Heart left ventricle (tissue), 16 donors: Measurements from ENCODE around the gene FGF23. TPM values are rescaled to one million over a fixed set of nuclear protein-coding genes. Genes with fewer than 3 reads are reported as not detected.

Experiments
- ATAC-seq, 4 donors: fragments of 200-7000 bp; cut with Tn5 transposase; one replicate each; pipeline ENCODE4 v1.9.1; 2020 to 2022; ENCODE audit warnings: moderate library complexity in 4 of 4, mild to moderate bottlenecking in 3 of 4, moderate number of reproducible peaks in 1 of 4
- DNase-seq, 5 donors: peaks; one replicate each; pipeline ENCODE4 v3.0.0-alpha.2; 2020
- H3K27ac ChIP-seq, 12 donors: fragments of 200-600 bp; sonication (generic) in 4 of 12; one replicate each; pipeline versions ENCODE4 v1.5.0 to v1.8.0; 2016 to 2022; ENCODE audit warnings: mild to moderate bottlenecking in 2 of 12
- H3K27me3 ChIP-seq, 9 donors: fragments of 200-600 bp; sonication (generic) in 2 of 9; one replicate each; pipeline versions ENCODE4 v1.5.1 to v1.8.0; 2016 to 2022; ENCODE audit warnings: mild to moderate bottlenecking in 3 of 9
- H3K36me3 ChIP-seq, 9 donors: fragments of 200-600 bp; sonication (generic) in 2 of 9; one replicate each; pipeline versions ENCODE4 v1.5.0 to v1.8.0; 2018 to 2022; ENCODE audit warnings: mild to moderate bottlenecking in 2 of 9
- H3K4me1 ChIP-seq, 12 donors: fragments of 200-600 bp; sonication (generic) in 4 of 12; one replicate each; pipeline versions ENCODE4 v1.5.0 to v1.8.0; 2016 to 2022; ENCODE audit warnings: mild to moderate bottlenecking in 3 of 12
- H3K4me3 ChIP-seq, 12 donors: fragments of 200-600 bp; sonication (generic) in 4 of 12; one replicate each; pipeline versions ENCODE4 v1.5.0 to v1.8.0; 2017 to 2022; ENCODE audit warnings: mild to moderate bottlenecking in 9 of 12, moderate library complexity in 4 of 12
- H3K9me3 ChIP-seq, 12 donors: fragments of 200-600 bp; sonication (generic) in 4 of 12; one replicate each; pipeline versions ENCODE4 v1.5.0 to v1.8.0; 2016 to 2022; ENCODE audit warnings: mild to moderate bottlenecking in 1 of 12
- POLR2A ChIP-seq, 2 donors: fragments of 450-650 bp; IDR thresholded peaks; one replicate each; pipeline ENCODE4 v1.6.1; 2017; ENCODE audit warnings: antibody characterized with exemption in 2 of 2, mild to moderate bottlenecking in 2 of 2, moderate library complexity in 2 of 2
- WGBS, 4 donors: extraction: QIAGEN DNeasy Blood & Tissue Kit in 2 of 4; methylation state at CpG; one replicate each; pipeline versions ENCODE4 v1.1.5 to v1.1.7; 2013 to 2018; 5-methylcytosine and 5-hydroxymethylcytosine counted together
- intact Hi-C, 10 donors: fragments of 100-400 bp; cut with DNase I; formaldehyde crosslinking; loops; one replicate each; pipeline versions ENCODE4 v1.11.1 to v1.14.2; 2022
- polyA plus RNA-seq, 2 donors: library from polyadenylated mRNA; stranded (reverse); fragments of 200-250 nt; gene quantifications; one replicate each; pipeline ENCODE4 v1.2.3, GENCODE V29; 2013
- total RNA-seq, 9 donors: library from RNA; depleted of rRNA in 2 of 9; stranded (reverse); fragments of >200 nt in 2 of 9; fragmentation: NEBNext Ultra II Directional in 3 of 9; extraction: Animal tissue kit (Norgen Biotek cat#: 25700) in 3 of 9; gene quantifications; one replicate each; pipeline versions ENCODE4 v1.1.0 to v1.2.4, GENCODE V29; 2016 to 2023
- TF ChIP-seq, protein P1 (sequence below), 12 donors: fragments of 200-600 bp; sonication (generic) in 4 of 12; IDR thresholded peaks; one replicate each; pipeline versions ENCODE4 v1.5.0 to v1.8.0; 2018 to 2022; ENCODE audit warnings: antibody characterized with exemption in 12 of 12, mild to moderate bottlenecking in 5 of 12
- donor health status: ischemic (EF 13 %, LVEDD 7.1; RV severe dilation, severe dysfunction).
- donor health status: healthy with polysubstance abuse.
- donor health status: DM: no; HTN: yes; CAD: no.
- donor health status: DM: no; HTN: no; CAD: no.
- donor health status: ischemic (EF 25% LVEDD 6.9; RV normal size, moderate dysfunction).
- donor health status: ischemic (EF 25% LVEDD 5.7; RV mildly dilated, moderate dysfunction).
- donor health status: healthy.
- donor health status: DM: yes; HTN: yes; CAD: no.
- donor health status: ischemic (EF 35%, LVEDD 5.7; RV mildly dilated, moderate dysfunction).
- donor health status: nonischemic (EF 11% LVEDD 7.7; RV severe dilation, severe dysfunction).
- donor health status: DM: yes; HTN: yes; CAD: no.
- donor health status: PGD.
- donor health status: ischemic (EF 29% LVEDD 5.4; RV normal size, mild dysfunction).
- donor health status: nonischemic (EF 23%, LVEDD 6.1; RV moderate dilation, normal function).

FGF23 gene
- total and polyA plus RNA-seq, 11 donors = 0.04 to 0.15 (median 0.10) TPM; not detected in 8

DNA sequence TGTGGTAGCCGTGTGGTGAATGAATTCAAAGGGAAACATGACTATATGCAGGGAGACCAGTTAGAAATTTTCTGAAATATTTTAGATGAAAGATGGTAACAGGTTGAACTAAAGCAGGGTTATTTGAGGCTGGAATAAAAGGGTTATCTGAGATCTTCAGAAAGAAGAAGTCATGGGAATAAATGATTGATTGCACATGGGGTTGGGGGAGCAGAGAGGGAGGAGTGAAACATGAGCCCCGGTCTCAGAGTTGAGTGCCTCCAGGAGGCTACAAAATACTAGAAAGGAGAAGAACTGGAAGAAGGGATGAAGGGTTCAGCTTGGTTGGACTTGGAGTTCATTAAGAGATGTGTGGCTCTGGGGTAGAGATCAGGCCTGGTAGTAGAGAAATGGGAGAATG lies 16.3 kb upstream of the FGF23 start:
- no peak for DNase-seq
- Histone ChIP-seq H3K4me3 (no peak overlapping the region), H3K36me3 (no peaks in the 10 kb centered on the region), H3K4me1 (peaks cover 0 to 13% (median 5%) of the 10 kb centered on the region in 12 donors), H3K27ac (no peak overlapping the region), H3K9me3 (no peaks in the 10 kb centered on the region), H3K27me3 (peaks cover 0 to 10% (median 0%) of the 10 kb centered on the region in 9 donors)
- ATAC-seq = no peak
- WGBS, 4 donors = 79 to 85% (median 83%) methylated on average over 2 of the region's 2 CpGs
- no peak for TF ChIP-seq POLR2A (IDR thresholded peaks at IDR 0.05)
- TF ChIP-seq, protein P1, sequence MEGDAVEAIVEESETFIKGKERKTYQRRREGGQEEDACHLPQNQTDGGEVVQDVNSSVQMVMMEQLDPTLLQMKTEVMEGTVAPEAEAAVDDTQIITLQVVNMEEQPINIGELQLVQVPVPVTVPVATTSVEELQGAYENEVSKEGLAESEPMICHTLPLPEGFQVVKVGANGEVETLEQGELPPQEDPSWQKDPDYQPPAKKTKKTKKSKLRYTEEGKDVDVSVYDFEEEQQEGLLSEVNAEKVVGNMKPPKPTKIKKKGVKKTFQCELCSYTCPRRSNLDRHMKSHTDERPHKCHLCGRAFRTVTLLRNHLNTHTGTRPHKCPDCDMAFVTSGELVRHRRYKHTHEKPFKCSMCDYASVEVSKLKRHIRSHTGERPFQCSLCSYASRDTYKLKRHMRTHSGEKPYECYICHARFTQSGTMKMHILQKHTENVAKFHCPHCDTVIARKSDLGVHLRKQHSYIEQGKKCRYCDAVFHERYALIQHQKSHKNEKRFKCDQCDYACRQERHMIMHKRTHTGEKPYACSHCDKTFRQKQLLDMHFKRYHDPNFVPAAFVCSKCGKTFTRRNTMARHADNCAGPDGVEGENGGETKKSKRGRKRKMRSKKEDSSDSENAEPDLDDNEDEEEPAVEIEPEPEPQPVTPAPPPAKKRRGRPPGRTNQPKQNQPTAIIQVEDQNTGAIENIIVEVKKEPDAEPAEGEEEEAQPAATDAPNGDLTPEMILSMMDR (IDR thresholded peaks at IDR 0.05) = no peak
- intact Hi-C loops = no loop called here

DNA sequence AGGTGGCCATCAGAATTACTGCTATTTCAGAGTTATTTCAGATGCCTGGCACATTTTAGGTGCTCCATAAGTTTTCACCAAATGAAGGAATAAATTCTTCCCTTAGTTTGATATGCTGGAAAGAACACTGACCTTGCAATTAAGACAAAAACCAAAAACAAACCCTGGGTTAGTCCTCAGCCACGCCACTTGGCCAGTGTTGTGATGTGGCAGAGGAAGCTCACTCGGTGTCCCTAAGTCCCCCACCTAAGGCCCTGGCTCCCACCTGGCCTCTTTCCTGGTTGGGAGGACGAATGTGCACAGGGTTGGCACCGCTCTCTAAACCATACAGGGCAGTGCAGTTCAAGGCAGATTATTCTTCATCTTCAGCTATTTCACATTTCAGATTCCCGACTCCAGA lies 13.7 kb upstream of the FGF23 start:
- ATAC-seq (no peak), DNase-seq (no peak)
- peaks cover 0 to 13% (median 5%) of the 10 kb centered on the region in 12 donors for H3K4me1 ChIP-seq
- H3K27ac ChIP-seq = peak overlapping the region in 1 of 12 donors; percentile 40
- TF ChIP-seq, protein P1 (IDR thresholded peaks at IDR 0.05) = no peak
- 79 to 87% (median 85%) methylated on average over 5 of the region's 5 CpGs for WGBS, 4 donors
- H3K36me3 ChIP-seq = no peaks in the 10 kb centered on the region
- no peaks in the 10 kb centered on the region for H3K9me3 ChIP-seq
- H3K4me3 ChIP-seq = no peak overlapping the region
- peaks cover 0 to 10% (median 0%) of the 10 kb centered on the region in 9 donors for H3K27me3 ChIP-seq
- intact Hi-C loops = no loop called here

DNA sequence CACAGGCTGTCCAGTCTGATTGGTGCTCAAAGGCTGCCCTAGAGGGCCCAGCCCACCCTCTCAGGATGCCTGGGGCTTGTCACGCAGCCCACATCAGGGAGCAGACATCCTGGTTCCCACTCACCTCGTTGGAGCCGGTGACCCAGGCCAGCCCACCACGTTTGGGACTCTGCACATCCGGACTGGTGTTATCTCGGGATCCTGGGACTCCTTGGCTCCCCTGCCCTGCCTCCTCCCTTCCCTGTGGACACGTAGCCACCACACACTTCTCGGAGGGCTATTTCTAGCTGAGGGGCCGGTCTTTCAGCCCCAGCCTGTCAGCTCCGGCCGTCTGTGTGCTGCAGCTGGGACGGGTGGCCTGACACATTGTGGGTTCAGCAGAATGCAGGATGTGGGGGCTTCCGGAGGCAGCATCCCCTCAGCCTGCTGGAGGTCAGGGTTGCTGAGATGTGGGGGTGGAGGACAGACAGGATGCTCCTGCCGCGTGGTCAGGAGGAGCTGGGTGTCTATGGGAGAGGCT lies 12.8 kb upstream of the FGF23 start:
- Histone ChIP-seq H3K27me3 (peaks cover 0 to 10% (median 0%) of the 10 kb centered on the region in 9 donors), H3K27ac (peak overlapping the region in 2 of 12 donors; percentile 13 to 40), H3K4me3 (no peak overlapping the region), H3K9me3 (no peaks in the 10 kb centered on the region), H3K36me3 (no peaks in the 10 kb centered on the region), H3K4me1 (peaks cover 0 to 13% (median 5%) of the 10 kb centered on the region in 12 donors)
- TF ChIP-seq, protein P1 (IDR thresholded peaks at IDR 0.05) = no peak
- TF ChIP-seq POLR2A (IDR thresholded peaks at IDR 0.05) = no peak
- DNase-seq (peak in 4 of 5 donors; percentile 22 to 60 (median 39)), ATAC-seq (peak; percentile 55 to 86 (median 76))
- WGBS, 4 donors = 6 to 18% (median 12%) methylated on average over 10 to 15 of the region's 15 CpGs
- intact Hi-C loops = no loop called here

DNA sequence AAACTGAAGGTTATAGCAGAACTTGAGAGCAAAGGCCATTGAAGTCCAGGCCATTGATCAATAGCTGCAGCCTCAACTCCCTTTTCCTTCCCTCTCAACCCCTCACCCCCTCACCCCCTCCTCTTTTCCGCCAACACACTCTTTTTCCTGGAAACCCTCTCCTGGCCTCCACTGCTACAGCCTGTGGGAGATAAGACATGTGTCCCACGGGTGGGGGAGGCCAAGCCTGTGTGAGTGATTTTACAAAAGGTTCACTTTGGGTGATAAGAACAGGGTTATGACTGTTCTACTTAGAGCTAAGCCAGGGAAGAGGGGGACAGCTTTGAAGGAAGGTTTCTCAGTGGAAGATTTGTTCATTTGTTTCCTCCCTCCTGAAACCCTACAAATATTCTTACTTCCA lies 9.2 kb upstream of the FGF23 start:
- TF ChIP-seq, protein P1 (IDR thresholded peaks at IDR 0.05) = no peak
- no peak for TF ChIP-seq POLR2A (IDR thresholded peaks at IDR 0.05)
- no peaks in the 10 kb centered on the region for H3K36me3 ChIP-seq
- intact Hi-C loops = no loop called here
- H3K4me1 ChIP-seq = peaks cover 0 to 13% (median 5%) of the 10 kb centered on the region in 12 donors
- H3K27me3 ChIP-seq = peaks cover 0 to 5% (median 0%) of the 10 kb centered on the region in 9 donors
- no peaks in the 10 kb centered on the region for H3K9me3 ChIP-seq
- no peak for ATAC-seq
- no peak for DNase-seq
- WGBS, 4 donors = 36 to 44% (median 42%) methylated on average over 2 of the region's 2 CpGs
- H3K27ac ChIP-seq = no peak overlapping the region
- H3K4me3 ChIP-seq = no peak overlapping the region
